K562 (cell line): Measurements from ENCODE around the gene KLK13. TPM values are rescaled to one million over a fixed set of nuclear protein-coding genes. Genes with fewer than 3 reads are reported as not detected.
A peak's percentile ranks its signal among the peaks of the same experiment; 100 is the strongest.

Experiments
- CHD2 ChIP-seq: IDR thresholded peaks from 2 replicates; pipeline ENCODE4 v1.6.1; 2011; ENCODE audit warnings: low read depth, low read length
- CREBBP ChIP-seq: IDR thresholded peaks from one replicate; pipeline ENCODE4 v1.6.1; 2012; ENCODE audit warnings: low read depth, mild to moderate bottlenecking, control low read depth, inconsistent platforms, low read length
- DLX4 ChIP-seq: fragments of 250-450 bp; sonication (Bioruptor Pico); IDR thresholded peaks from 2 replicates; pipeline ENCODE4 v1.6.1; 2021; ENCODE audit warnings: mild to moderate bottlenecking
- ELF2 ChIP-seq: fragments of 250-450 bp; sonication (Bioruptor Pico); IDR thresholded peaks from 2 replicates; pipeline ENCODE4 v1.5.0; 2021; ENCODE audit warnings: mild to moderate bottlenecking
- ELF4 ChIP-seq: fragments of 450-650 bp; formaldehyde crosslinking; IDR thresholded peaks from 2 replicates; pipeline ENCODE4 v1.4.0; 2022; ENCODE audit warnings: missing genetic modification characterization
- ERF ChIP-seq: fragments of 450-650 bp; formaldehyde crosslinking; IDR thresholded peaks from 2 replicates; pipeline ENCODE4 v1.4.0; 2020; ENCODE audit warnings: mild to moderate bottlenecking, mixed read lengths
- FOXA3 ChIP-seq, 2 experiments: fragments of 450-650 bp in 1 of 2; sonication (generic) in 1 of 2; formaldehyde crosslinking; IDR thresholded peaks in 1 of 2; conservative IDR thresholded peaks in 1 of 2; 2 replicates each; pipeline versions ENCODE4 v1.4.0 to v1.8.0; 2020 to 2022; ENCODE audit warnings: mild to moderate bottlenecking in 2 of 2, missing genetic modification reagents in 1 of 2
- FOXM1 ChIP-seq, 2 experiments: fragments of 450-650 bp in 1 of 2; sonication (generic) in 1 of 2; formaldehyde crosslinking in 1 of 2; IDR thresholded peaks; 2 replicates each; pipeline versions ENCODE4 v1.6.1 to v1.9.0; 2017 to 2022; ENCODE audit warnings: low read depth in 2 of 2, mild to moderate bottlenecking in 2 of 2, missing genetic modification reagents in 1 of 2, moderate library complexity in 1 of 2
- GABPB1 ChIP-seq: sonication (generic); formaldehyde crosslinking; IDR thresholded peaks from 2 replicates; pipeline ENCODE4 v1.8.0; 2022; ENCODE audit warnings: mild to moderate bottlenecking, missing genetic modification reagents
- HEY1 ChIP-seq: fragments of 250-450 bp; sonication (Bioruptor Pico); IDR thresholded peaks from 2 replicates; pipeline ENCODE4 v1.5.0; 2020; ENCODE audit warnings: mild to moderate bottlenecking, moderate library complexity, borderline replicate concordance
- HOXB6 ChIP-seq: fragments of 250-450 bp; sonication (Bioruptor Pico); IDR thresholded peaks from 2 replicates; pipeline ENCODE4 v1.5.1; 2022; ENCODE audit warnings: mild to moderate bottlenecking, borderline replicate concordance
- NFE2L1 ChIP-seq: fragments of 450-650 bp; IDR thresholded peaks from 2 replicates; pipeline ENCODE4 v1.6.1; 2016; ENCODE audit warnings: missing genetic modification characterization, low read depth, mild to moderate bottlenecking, missing compliant biosample characterization, moderate library complexity, borderline replicate concordance
- RBM17 ChIP-seq: fragments of 200-400 bp; formaldehyde crosslinking; IDR thresholded peaks from 2 replicates; pipeline ENCODE4 v1.6.1; 2017; ENCODE audit warnings: low read depth, mild to moderate bottlenecking, low read length, borderline replicate concordance
- SAFB2 ChIP-seq: fragments of 200-400 bp; formaldehyde crosslinking; IDR thresholded peaks from 2 replicates; pipeline ENCODE4 v1.6.1; 2018; ENCODE audit warnings: borderline replicate concordance, low read length, low read depth, moderate library complexity; ENCODE audit not compliant: severe bottlenecking
- SMAD2 ChIP-seq: fragments of 150-350 bp; IDR thresholded peaks from 2 replicates; pipeline ENCODE4 v1.6.1; 2014; ENCODE audit warnings: low read depth, mild to moderate bottlenecking, low read length
- SREBF2 ChIP-seq: sonication (generic); formaldehyde crosslinking; IDR thresholded peaks from 2 replicates; pipeline ENCODE4 v1.4.0; 2020; ENCODE audit warnings: mild to moderate bottlenecking, missing genetic modification reagents
- USF1 ChIP-seq: sonication (generic); formaldehyde crosslinking; IDR thresholded peaks from 2 replicates; pipeline ENCODE4 v1.9.0; 2022; ENCODE audit warnings: mild to moderate bottlenecking, missing genetic modification reagents
- ZBTB9 ChIP-seq: fragments of 450-650 bp; formaldehyde crosslinking; IDR thresholded peaks from 2 replicates; pipeline ENCODE4 v1.4.0; 2020; ENCODE audit warnings: mild to moderate bottlenecking, moderate library complexity
- ZNF124 ChIP-seq: sonication (generic); formaldehyde crosslinking; IDR thresholded peaks from 2 replicates; pipeline ENCODE4 v1.8.1; 2022; ENCODE audit warnings: missing genetic modification reagents
- ZNF24 ChIP-seq: fragments of 450-650 bp; IDR thresholded peaks from 2 replicates; pipeline ENCODE4 v1.6.1; 2016
- polyA plus RNA-seq, 8 experiments: library from polyadenylated mRNA; depleted of rRNA in 4 of 8; stranded (reverse) in 5 of 8; unstranded in 3 of 8; fragments of >200 nt; fragmentation: Nextera tagmentation in 2 of 8; fragmentation: Illumina TruSeq in 1 of 8; extraction: Ambion mirVana in 2 of 8; extraction: Trizol in 1 of 8; gene quantifications; 2 replicates each; pipeline versions ENCODE4 v1.2.1 to v1.2.3, GENCODE V29; 2011 to 2014; ENCODE audit warnings: inconsistent platforms in 1 of 8, missing spikeins in 1 of 8
- total RNA-seq, 7 experiments: library from RNA; depleted of rRNA in 6 of 7; stranded (reverse); fragments of >200 nt in 6 of 7; fragmentation: Illumina TruSeq in 2 of 7; extraction: Trizol in 2 of 7; gene quantifications; 2 replicates each; pipeline versions ENCODE4 v1.2.1 to v1.2.3, GENCODE V29; 2011 to 2021; ENCODE audit warnings: low replicate concordance in 1 of 7
- TF ChIP-seq, protein P1 (sequence below): fragments of 250-450 bp; sonication (Bioruptor Pico); IDR thresholded peaks from 2 replicates; pipeline ENCODE4 v1.5.0; 2020; ENCODE audit warnings: mild to moderate bottlenecking, borderline replicate concordance
- TF ChIP-seq, protein P2 (sequence below): sonication (generic); formaldehyde crosslinking; IDR thresholded peaks from 2 replicates; pipeline ENCODE4 v1.8.0; 2022; ENCODE audit warnings: missing genetic modification reagents, mild to moderate bottlenecking, moderate library complexity, borderline replicate concordance

KLK13 gene
- total and polyA plus RNA-seq, 9 of the 15 experiments (the other 6 are each of a cell fraction or from before 2014, with no cell fraction given), result 0.72 to 9.0 (median 2.3) TPM

DNA sequence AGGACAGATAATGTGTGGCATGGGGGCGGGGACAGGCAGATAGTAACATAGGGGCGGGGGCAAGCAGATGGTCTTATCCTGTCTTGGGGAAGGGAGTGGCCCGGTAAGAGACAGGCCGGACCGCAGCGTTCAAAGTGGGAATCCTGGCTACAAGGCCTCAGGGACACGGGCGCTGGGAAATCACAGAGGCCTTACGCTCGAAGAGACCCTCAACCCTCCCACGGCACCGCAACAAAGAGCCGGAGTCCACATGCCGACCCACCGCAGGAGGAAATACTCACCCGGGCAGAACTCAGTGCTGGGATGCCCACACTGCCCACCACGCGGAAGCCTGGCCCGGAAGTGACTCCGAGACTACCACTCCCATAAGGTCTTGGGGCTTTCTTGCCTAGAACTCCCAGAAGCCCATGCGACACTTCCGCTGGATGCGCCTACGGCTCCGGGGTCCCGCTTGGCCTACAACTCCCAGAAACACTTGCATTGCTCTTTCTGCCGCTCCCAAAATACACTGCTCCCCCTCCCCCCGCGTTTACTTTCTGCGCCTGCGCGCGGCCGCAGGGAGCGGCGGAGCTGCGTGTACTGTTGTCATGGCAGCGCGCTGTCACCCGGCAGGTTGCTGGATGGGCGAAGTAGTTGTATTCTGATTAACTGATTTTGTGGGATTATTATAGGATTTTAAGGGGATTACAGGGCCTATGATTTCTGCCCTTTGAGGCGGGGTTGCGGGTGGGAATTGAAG lies 43.3 kb upstream of the KLK13 start, which contains the start of gene CTU1 (continued):
- TF ChIP-seq ERF, result peak; percentile 15; the same call in 1 of the 2 replicates
- TF ChIP-seq USF1 (CRISPR knock-in tag), result no peak
- TF ChIP-seq, protein P1, sequence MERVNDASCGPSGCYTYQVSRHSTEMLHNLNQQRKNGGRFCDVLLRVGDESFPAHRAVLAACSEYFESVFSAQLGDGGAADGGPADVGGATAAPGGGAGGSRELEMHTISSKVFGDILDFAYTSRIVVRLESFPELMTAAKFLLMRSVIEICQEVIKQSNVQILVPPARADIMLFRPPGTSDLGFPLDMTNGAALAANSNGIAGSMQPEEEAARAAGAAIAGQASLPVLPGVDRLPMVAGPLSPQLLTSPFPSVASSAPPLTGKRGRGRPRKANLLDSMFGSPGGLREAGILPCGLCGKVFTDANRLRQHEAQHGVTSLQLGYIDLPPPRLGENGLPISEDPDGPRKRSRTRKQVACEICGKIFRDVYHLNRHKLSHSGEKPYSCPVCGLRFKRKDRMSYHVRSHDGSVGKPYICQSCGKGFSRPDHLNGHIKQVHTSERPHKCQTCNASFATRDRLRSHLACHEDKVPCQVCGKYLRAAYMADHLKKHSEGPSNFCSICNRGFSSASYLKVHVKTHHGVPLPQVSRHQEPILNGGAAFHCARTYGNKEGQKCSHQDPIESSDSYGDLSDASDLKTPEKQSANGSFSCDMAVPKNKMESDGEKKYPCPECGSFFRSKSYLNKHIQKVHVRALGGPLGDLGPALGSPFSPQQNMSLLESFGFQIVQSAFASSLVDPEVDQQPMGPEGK (CRISPR knock-in tag), result no peak
- TF ChIP-seq GABPB1 (CRISPR knock-in tag), result peak; percentile 98
- TF ChIP-seq, protein P2, sequence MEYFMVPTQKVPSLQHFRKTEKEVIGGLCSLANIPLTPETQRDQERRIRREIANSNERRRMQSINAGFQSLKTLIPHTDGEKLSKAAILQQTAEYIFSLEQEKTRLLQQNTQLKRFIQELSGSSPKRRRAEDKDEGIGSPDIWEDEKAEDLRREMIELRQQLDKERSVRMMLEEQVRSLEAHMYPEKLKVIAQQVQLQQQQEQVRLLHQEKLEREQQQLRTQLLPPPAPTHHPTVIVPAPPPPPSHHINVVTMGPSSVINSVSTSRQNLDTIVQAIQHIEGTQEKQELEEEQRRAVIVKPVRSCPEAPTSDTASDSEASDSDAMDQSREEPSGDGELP (CRISPR knock-in tag), result peak; percentile 75
- no peak for TF ChIP-seq DLX4 (CRISPR knock-in tag)
- no peak for TF ChIP-seq CHD2
- TF ChIP-seq SAFB2, result no peak
- peak; percentile 94 for TF ChIP-seq ELF2
- no peak for TF ChIP-seq RBM17
- TF ChIP-seq ZBTB9 (CRISPR knock-in tag), result no peak
- no peak for TF ChIP-seq SMAD2
- no peak for TF ChIP-seq ZNF124
- TF ChIP-seq NFE2L1 (tag), result no peak
- TF ChIP-seq HOXB6, result no peak
- TF ChIP-seq HEY1 (CRISPR knock-in tag), result no peak
- TF ChIP-seq FOXM1 (IDR thresholded peaks at IDR 0.05; ENCODE audit: low read depth), result no peak
- TF ChIP-seq FOXM1 (CRISPR knock-in tag; IDR thresholded peaks at IDR 0.05; ENCODE audit: low read depth), result 0 out of 2 replicates have a peak, but pooled peaks have one; percentile 20
- no peak for TF ChIP-seq CREBBP
- no peak for TF ChIP-seq SREBF2
- TF ChIP-seq ZNF24, result no peak
- no peak for TF ChIP-seq FOXA3 (CRISPR knock-in tag; conservative IDR thresholded peaks at IDR 0.05 in 1 of 2, IDR thresholded peaks at IDR 0.05 in 1 of 2)
- TF ChIP-seq ELF4 (CRISPR knock-in tag), result no peak
